ENCODE results near the gene DES.

DNA sequence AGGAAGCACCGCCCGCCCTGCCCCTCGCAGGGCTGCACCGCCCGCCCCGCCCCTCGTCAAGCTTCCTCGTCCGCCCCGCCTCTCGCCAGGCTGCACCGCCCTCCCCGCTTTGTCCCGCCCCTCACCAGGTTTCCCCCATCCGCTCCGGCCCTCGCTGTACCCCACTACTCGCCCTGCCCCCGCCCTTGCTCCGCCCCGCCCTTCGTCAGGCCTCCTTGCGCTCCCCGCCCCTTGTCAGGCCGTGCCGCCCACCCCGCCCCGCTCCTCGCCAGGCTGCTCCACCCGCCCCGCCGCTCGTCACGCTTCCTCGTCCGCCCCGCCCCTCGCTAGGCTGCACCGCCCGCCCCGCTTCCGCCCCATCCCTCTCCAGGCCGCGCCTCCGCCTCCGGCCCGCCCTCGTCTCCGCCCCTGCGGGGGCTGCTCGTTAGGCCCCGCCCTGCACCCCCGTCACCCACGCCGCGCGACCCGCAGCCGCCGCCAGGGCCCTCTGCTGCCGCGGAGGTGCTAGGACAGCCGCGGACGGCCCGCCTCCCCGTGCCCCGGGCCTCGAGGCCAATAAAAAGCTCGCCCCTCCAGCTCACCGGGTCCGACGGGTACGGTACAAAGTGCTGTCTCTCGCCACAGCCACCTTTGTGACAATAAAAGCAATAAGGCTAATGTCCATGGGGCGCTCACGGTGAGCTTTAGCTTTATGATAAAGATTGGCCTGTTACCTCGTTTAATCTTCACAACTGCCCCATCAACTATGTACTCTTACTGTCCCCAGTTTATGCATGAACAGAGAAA, 29.9 kb upstream of the DES start:
- TF ChIP-seq, protein P1, sequence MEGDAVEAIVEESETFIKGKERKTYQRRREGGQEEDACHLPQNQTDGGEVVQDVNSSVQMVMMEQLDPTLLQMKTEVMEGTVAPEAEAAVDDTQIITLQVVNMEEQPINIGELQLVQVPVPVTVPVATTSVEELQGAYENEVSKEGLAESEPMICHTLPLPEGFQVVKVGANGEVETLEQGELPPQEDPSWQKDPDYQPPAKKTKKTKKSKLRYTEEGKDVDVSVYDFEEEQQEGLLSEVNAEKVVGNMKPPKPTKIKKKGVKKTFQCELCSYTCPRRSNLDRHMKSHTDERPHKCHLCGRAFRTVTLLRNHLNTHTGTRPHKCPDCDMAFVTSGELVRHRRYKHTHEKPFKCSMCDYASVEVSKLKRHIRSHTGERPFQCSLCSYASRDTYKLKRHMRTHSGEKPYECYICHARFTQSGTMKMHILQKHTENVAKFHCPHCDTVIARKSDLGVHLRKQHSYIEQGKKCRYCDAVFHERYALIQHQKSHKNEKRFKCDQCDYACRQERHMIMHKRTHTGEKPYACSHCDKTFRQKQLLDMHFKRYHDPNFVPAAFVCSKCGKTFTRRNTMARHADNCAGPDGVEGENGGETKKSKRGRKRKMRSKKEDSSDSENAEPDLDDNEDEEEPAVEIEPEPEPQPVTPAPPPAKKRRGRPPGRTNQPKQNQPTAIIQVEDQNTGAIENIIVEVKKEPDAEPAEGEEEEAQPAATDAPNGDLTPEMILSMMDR (IDR thresholded peaks at IDR 0.05), result no peak
- no peak for TF ChIP-seq POLR2A (IDR thresholded peaks at IDR 0.05)
